ENCODE data around the gene ASIC4. TPM values are rescaled to one million over a fixed set of nuclear protein-coding genes. Genes with fewer than 3 reads are reported as not detected.

The ASIC4 gene
- total and polyA plus RNA-seq, 2 of the 13 experiments (the other 11 are each of a cell fraction or from before 2014, with no cell fraction given) = 0.03 TPM; not detected in 1

DNA sequence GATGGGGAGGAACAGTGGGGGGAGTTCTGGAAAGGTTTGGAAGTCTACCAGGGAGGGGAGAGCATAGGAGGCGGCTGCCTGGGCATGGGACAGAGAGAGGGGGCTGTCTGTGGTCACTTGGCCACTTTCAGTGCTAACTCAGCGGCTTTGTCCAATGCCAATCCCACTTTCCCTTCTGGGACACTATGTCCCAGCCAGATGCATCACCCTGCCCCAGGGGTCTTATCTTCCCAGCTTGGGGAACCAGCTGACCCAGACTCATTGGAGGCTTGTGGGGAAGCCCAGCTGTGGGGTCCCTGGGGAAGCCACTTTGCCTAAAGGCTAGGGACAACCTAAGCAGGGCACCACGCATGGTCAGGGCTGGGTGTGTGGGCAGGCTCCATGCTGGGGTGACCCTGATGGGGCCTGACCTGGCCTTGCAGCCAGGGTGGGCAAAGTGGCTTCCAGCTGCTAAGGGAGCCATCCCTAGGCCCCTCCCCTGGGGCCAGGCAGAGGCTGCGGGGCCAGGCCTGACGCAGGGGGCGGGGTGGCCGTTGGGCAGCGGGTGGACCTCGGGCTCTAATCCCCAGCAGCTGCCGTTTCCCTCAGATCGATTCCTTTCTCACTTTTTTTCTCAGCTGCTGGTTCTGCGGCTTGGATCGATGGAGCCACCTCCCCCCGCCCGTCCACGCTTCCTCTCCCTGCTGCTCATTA lies 1.6 kb upstream of the ASIC4 start (continued):
- TF ChIP-seq, protein P1, sequence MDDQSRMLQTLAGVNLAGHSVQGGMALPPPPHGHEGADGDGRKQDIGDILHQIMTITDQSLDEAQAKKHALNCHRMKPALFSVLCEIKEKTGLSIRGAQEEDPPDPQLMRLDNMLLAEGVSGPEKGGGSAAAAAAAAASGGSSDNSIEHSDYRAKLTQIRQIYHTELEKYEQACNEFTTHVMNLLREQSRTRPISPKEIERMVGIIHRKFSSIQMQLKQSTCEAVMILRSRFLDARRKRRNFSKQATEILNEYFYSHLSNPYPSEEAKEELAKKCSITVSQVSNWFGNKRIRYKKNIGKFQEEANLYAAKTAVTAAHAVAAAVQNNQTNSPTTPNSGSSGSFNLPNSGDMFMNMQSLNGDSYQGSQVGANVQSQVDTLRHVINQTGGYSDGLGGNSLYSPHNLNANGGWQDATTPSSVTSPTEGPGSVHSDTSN (CRISPR knock-in tag; IDR thresholded peaks at IDR 0.05; ENCODE audit: borderline replicate concordance) = no peak
- no peak for TF ChIP-seq KDM4B (CRISPR knock-in tag; IDR thresholded peaks at IDR 0.05)
- TF ChIP-seq SOX6 (IDR thresholded peaks at IDR 0.05) = no peak
- peak; percentile 40; the same call in 1 of the 2 replicates for TF ChIP-seq SOX6 (CRISPR knock-in tag; IDR thresholded peaks at IDR 0.05)
- TF ChIP-seq, protein P2, sequence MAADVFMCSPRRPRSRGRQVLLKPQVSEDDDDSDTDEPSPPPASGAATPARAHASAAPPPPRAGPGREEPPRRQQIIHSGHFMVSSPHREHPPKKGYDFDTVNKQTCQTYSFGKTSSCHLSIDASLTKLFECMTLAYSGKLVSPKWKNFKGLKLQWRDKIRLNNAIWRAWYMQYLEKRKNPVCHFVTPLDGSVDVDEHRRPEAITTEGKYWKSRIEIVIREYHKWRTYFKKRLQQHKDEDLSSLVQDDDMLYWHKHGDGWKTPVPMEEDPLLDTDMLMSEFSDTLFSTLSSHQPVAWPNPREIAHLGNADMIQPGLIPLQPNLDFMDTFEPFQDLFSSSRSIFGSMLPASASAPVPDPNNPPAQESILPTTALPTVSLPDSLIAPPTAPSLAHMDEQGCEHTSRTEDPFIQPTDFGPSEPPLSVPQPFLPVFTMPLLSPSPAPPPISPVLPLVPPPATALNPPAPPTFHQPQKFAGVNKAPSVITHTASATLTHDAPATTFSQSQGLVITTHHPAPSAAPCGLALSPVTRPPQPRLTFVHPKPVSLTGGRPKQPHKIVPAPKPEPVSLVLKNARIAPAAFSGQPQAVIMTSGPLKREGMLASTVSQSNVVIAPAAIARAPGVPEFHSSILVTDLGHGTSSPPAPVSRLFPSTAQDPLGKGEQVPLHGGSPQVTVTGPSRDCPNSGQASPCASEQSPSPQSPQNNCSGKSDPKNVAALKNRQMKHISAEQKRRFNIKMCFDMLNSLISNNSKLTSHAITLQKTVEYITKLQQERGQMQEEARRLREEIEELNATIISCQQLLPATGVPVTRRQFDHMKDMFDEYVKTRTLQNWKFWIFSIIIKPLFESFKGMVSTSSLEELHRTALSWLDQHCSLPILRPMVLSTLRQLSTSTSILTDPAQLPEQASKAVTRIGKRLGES (CRISPR knock-in tag; IDR thresholded peaks at IDR 0.05; ENCODE audit: borderline replicate concordance) = no peak
- TF ChIP-seq ATAD3A (CRISPR knock-in tag; IDR thresholded peaks at IDR 0.05) = no peak
- TF ChIP-seq, protein P3, sequence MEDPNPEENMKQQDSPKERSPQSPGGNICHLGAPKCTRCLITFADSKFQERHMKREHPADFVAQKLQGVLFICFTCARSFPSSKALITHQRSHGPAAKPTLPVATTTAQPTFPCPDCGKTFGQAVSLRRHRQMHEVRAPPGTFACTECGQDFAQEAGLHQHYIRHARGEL (CRISPR knock-in tag; IDR thresholded peaks at IDR 0.05) = no peak
- no peak; the same call in 1 of the 2 replicates for TF ChIP-seq ZNF160 (CRISPR knock-in tag; IDR thresholded peaks at IDR 0.05)
- TF ChIP-seq SKI (IDR thresholded peaks at IDR 0.05; ENCODE audit: partially characterized antibody) = no peak
- TF ChIP-seq ZSCAN21 (CRISPR knock-in tag; IDR thresholded peaks at IDR 0.05; ENCODE audit: borderline replicate concordance) = no peak
- TF ChIP-seq JUNB (CRISPR knock-in tag; IDR thresholded peaks at IDR 0.05; ENCODE audit: borderline replicate concordance) = no peak
- no peak for TF ChIP-seq ATM (IDR thresholded peaks at IDR 0.05; ENCODE audit: borderline replicate concordance)
- no peak for TF ChIP-seq SCMH1 (CRISPR knock-in tag; IDR thresholded peaks at IDR 0.05; ENCODE audit: borderline replicate concordance)
- TF ChIP-seq ASH2L (IDR thresholded peaks at IDR 0.05; ENCODE audit: insufficient read length, low read depth, low read length) = no peak
- TF ChIP-seq ZNF337 (CRISPR knock-in tag; IDR thresholded peaks at IDR 0.05; ENCODE audit: borderline replicate concordance, low read depth) = no peak
- peak; percentile 60; the same call in 1 of the 2 replicates for TF ChIP-seq ZNF782 (CRISPR knock-in tag; IDR thresholded peaks at IDR 0.05; ENCODE audit: borderline replicate concordance)
- no peak for TF ChIP-seq IRF2 (CRISPR knock-in tag; IDR thresholded peaks at IDR 0.05)

Data from HepG2 (cell line).